Measurements from ENCODE around the gene LINGO4.

LINGO4 gene

DNA sequence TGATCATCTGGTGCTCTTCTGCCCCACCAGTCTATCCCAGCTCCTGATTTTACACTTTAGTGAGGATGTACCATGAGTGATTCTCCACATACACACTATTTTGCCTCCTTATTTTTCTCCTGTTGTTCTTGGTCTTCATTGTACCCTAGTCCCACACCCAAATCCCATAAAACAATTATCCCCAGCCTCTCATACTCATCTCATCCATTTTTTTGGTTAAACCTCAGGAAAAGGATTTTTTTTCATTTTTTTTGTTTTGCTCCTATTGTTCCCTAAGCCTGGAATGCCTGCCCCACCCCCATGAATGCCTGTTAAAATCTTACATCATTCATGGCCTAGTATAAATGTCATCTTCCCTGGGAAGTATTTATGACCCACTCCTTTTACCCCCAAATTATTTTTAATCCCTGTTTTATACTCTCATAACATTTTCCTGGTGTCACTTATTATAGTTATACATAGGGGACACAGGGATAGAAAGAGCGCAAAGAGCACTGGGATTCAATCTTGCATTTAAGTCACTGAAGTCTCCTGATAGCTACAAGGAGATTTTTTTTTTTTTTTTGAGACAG is 4.9 kb upstream of the LINGO4 start:
- TF ChIP-seq, protein P1, sequence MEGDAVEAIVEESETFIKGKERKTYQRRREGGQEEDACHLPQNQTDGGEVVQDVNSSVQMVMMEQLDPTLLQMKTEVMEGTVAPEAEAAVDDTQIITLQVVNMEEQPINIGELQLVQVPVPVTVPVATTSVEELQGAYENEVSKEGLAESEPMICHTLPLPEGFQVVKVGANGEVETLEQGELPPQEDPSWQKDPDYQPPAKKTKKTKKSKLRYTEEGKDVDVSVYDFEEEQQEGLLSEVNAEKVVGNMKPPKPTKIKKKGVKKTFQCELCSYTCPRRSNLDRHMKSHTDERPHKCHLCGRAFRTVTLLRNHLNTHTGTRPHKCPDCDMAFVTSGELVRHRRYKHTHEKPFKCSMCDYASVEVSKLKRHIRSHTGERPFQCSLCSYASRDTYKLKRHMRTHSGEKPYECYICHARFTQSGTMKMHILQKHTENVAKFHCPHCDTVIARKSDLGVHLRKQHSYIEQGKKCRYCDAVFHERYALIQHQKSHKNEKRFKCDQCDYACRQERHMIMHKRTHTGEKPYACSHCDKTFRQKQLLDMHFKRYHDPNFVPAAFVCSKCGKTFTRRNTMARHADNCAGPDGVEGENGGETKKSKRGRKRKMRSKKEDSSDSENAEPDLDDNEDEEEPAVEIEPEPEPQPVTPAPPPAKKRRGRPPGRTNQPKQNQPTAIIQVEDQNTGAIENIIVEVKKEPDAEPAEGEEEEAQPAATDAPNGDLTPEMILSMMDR (IDR thresholded peaks at IDR 0.05; ENCODE audit: low read depth, low read length): no peak
- no peak overlapping the region for H3K4me3 ChIP-seq (replicated peaks in 1 of 2; ENCODE audit: low read depth in 2 of 2, low read length in 2 of 2)
- DNase-seq (ENCODE audit: low read depth in 2 of 2): no peak

DNA sequence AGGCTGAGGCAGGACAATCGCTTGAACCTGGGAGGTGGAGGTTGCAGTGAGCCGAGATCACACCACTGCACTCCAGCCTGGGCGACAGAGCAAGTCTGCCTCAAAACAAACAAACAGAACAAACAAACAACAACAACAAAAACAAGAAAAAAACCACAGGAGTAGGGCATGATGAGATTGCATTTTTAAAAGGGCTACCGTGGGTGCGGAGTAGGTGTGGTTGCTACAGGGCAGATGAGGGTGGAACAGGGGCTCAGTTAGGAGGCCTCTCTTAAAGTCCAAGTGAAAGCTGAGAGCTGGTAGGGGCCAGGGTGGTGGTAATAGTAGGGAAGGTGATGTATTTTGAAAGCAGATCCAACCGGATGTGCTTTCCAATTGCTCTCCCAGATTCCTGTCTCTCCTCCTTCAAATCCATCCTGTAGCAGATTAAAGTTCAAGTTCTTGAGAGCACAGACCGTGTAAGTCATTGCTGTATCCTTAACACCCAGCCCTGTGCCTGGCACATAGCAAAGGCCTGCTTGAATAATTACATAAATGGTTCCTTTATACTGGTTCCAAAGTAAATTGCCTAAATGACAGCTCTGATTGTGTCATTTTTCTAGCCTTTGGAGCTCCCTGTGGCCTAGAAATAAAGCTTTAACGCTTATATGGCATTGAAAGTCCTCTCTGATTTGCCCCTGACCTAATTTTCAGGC is 4.2 kb upstream of the LINGO4 start:
- TF ChIP-seq, protein P1 (IDR thresholded peaks at IDR 0.05; ENCODE audit: low read depth, low read length): no peak
- no peak overlapping the region for H3K4me3 ChIP-seq (replicated peaks in 1 of 2; ENCODE audit: low read depth in 2 of 2, low read length in 2 of 2)
- no peak for DNase-seq (ENCODE audit: low read depth in 2 of 2)

DNA sequence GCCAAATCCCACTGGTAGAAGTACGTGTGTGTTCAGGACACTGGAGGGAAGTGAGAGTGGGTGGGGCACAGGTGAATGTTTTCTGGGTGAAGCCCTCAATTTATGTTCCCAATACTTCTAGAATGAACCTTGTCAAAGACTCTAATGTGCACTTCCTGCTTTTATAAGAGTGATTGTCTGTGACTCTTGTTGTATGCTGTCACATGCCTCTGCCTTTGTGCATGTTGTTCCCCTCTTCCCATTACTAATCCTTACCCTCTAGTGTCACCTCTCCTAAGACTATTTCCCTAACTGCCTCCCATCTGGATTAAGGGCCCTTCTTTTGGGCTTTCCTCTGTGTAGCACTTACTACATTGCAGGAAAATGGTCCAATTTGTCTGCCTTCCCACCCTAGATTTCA is 2.5 kb upstream of the LINGO4 start:
- TF ChIP-seq, protein P1 (IDR thresholded peaks at IDR 0.05; ENCODE audit: low read depth, low read length): no peak
- DNase-seq (ENCODE audit: low read depth in 2 of 2): no peak
- no peak overlapping the region for H3K4me3 ChIP-seq (replicated peaks in 1 of 2; ENCODE audit: low read depth in 2 of 2, low read length in 2 of 2)

DNA sequence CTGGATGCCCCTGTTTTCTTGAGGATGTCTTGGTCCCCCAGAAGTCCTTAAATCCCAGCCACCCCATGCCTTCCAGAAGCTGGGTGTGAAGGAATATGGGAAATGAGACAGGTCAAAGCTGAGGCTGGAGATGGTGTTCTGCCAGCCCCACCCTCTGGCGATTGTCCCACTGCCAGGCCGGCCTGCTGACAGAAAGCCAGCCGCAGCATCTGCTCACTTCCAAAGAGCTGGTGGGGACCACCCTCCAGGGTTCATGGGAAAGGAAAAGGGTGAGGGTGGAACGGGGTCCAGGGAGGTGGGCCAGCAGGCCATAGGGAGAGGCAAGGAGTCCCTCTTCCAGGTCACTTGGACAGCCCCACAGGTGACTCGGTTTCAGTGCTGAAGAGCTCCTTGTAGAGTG is 1.9 kb upstream of the LINGO4 start:
- TF ChIP-seq, protein P1 (IDR thresholded peaks at IDR 0.05; ENCODE audit: low read depth, low read length): no peak
- DNase-seq (ENCODE audit: low read depth in 2 of 2): no peak
- no peak overlapping the region for H3K4me3 ChIP-seq (replicated peaks in 1 of 2; ENCODE audit: low read depth in 2 of 2, low read length in 2 of 2)

DNA sequence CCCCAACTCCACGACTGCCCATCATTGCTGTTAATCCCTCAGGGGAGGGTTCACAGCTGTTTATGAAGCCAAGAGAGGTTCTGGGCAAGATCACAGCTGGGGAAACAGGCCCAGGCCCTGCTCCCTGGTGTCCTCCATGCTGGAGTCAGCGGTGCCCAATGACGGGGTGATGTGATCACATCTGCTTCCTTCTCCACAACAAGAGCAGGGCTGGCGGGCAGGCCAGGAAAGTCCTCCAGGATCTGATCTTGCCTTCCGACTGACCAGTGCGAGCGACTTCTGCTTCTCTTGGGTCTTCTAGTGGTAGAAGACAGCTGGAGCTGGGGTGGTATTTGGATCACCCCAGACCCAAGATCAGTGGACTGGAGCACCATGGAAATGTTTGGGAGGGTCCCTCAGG is 951 bp upstream of the LINGO4 start:
- TF ChIP-seq, protein P1 (IDR thresholded peaks at IDR 0.05; ENCODE audit: low read depth, low read length): no peak
- no peak for DNase-seq (ENCODE audit: low read depth in 2 of 2)
- H3K4me3 ChIP-seq (replicated peaks in 1 of 2; ENCODE audit: low read depth in 2 of 2, low read length in 2 of 2): no peak overlapping the region

DNA sequence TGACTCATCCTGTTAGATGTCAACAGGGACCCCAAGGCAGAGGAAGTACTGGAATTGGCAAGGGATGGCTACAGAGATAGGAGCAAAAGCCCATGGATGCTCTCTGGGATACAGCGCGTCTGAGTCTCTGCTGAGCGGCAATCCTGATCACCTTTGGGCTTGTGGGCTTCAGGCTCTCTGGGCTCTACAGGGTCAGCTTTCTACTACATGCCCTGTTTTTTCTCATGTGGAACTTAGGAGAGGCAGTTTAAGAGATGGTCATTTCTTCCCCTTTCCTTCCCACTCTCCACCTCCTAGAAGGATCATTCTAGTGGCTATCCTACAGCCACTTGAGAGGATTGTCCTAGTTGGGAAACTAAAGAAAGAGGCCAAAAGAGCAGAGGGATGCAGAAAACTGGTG is 1.3 kb downstream of the LINGO4 start:
- H3K4me3 ChIP-seq (replicated peaks in 1 of 2; ENCODE audit: low read depth in 2 of 2, low read length in 2 of 2): no peak overlapping the region
- TF ChIP-seq, protein P1 (IDR thresholded peaks at IDR 0.05; ENCODE audit: low read depth, low read length): no peak
- DNase-seq (ENCODE audit: low read depth in 2 of 2): no peak

Measured in cardiac fibroblast (primary cell).